AG04449 (cell line): ENCODE data around the gene CKS1B.
A peak's percentile ranks its signal among the peaks of the same experiment; 100 is the strongest.
"Not testable (repeated sequence)": the region's sequence is repeated elsewhere in the genome, so short reads cannot be mapped to it uniquely, and the experiment has no call there.

Source experiments
- CTCF ChIA-PET: fragments of 350-600 bp; formaldehyde crosslinking; extraction: SDS; loops from one replicate; lab custom pipeline; 2021; ENCODE audit warnings: antibody characterized with exemption; lab: Yijun Ruan, JAX
- POLR2A ChIA-PET: fragments of 400-600, 350-600 bp; formaldehyde crosslinking; extraction: SDS; loops from one replicate; lab custom pipeline; 2020; ENCODE audit warnings: antibody characterized with exemption, inconsistent platforms; lab: Yijun Ruan, JAX
- DNase-seq: peaks from one replicate; pipeline ENCODE4 v3.0.0-alpha.2; 2010; ENCODE audit warnings: low read depth, low spot score
- H3K4me3 ChIP-seq: 2 replicates; pipeline ENCODE4 v1.5.1; 2011; ENCODE audit warnings: low read depth, mild to moderate bottlenecking, control low read depth, low read length
- CTCF ChIP-seq: IDR thresholded peaks from one replicate; pipeline ENCODE4 v1.5.1; 2011; ENCODE audit warnings: mild to moderate bottlenecking, moderate library complexity, low read length, control low read depth, inconsistent platforms; ENCODE audit not compliant: insufficient read depth; ENCODE audit errors: missing control alignments

The CKS1B gene

GRCh38 chr1:154982897-154983648, 8.6 kb downstream of the CKS1B start, which contains the start of gene FLAD1:
TSS of gene FLAD1 (plus strand) at chr1:154983344. CDS start at chr1:154983695, 351 bp downstream.
- POLR2A ChIA-PET: interaction anchor here (0.5 to 2.7 kb wide), 8 partner anchors 8 to 24 kb away, joined by 3 to 17 read pairs (median 4); partner anchors contain the start of genes CKS1B, LENEP and SHC1

GRCh38 chr1:154983776-154984466, 9.4 kb downstream of the CKS1B start:
- H3K4me3 ChIP-seq: peak overlapping the region; percentile 84
- DNase-seq: no peak
- ChIA-PET CTCF (interaction anchor here (1.3 to 7.7 kb wide), 4 partner anchors 12 to 61 kb away, joined by 4 to 119 read pairs (median 6); partner anchors contain the start of genes LENEP and PBXIP1), POLR2A (interaction anchor here (0.8 to 2.7 kb wide), 6 partner anchors 7 to 25 kb away, joined by 3 to 17 read pairs (median 5); partner anchors contain the start of genes CKS1B, LENEP and SHC1)
- no peak for TF ChIP-seq CTCF

More at GRCh38 chr1:154982897-154983648, 8.6 kb downstream of the CKS1B start, which contains the start of gene FLAD1:
- CTCF ChIA-PET: interaction anchor here (0.8 to 7.7 kb wide), 7 partner anchors 12 to 68 kb away, joined by 3 to 119 read pairs (median 4); partner anchors contain the start of genes ADAM15, LENEP, PBXIP1 and SHC1
- peak; percentile 98 for DNase-seq
- peak within 1 kb of the TSS; percentile 84 for H3K4me3 ChIP-seq
- TF ChIP-seq CTCF: no peak

DNA sequence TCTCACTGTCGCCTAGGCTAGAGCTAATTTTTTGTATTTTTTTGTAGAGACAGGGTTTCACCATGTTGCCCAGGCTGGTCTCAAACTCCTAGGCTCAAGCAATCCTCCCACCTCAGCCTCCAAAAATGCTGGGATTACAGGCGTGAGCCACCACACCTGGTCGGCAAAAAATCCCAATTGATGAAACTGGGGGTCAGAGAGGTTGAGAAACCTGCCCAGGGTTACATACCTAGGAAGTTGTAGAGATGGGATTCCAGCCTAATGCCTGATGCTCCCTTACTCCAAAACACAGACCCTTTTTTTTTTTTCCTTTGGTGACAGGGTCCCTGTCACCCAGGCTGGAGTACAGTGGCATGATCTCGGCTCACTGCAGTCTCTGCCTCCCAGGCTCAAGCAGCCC, 12.3 kb downstream of the CKS1B start:
- CTCF ChIA-PET: interaction anchor here (1.4 to 7.7 kb wide), 2 partner anchors 10 to 22 kb away, joined by 4 to 119 read pairs; partner anchors contain the start of gene LENEP
- DNase-seq, POLR2A ChIA-PET, H3K4me3 ChIP-seq: not testable (repeated sequence)

DNA sequence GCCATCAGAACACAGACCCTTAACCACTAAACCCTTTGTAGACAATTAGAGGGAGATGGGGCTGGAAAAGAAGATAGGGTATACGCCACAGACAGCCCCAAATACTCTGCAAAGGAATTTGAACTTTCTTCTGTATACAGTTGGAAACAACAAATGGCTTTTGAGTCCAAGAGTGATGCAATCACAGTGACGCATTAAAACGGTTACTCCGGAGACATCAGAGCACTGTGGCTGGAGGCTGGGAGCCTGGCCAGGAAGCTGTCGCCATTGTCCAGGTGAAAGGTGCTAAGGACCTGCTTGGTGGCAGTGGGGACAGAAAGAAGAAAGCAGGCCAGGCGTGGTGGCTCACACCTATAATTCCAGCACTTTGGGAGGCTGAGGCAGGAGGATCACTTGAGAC, 12.8 kb downstream of the CKS1B start:
- CTCF ChIA-PET: interaction anchor here (1.2 to 7.7 kb wide), 5 partner anchors 8 to 98 kb away, joined by 3 to 119 read pairs (median 4); partner anchors contain the start of gene LENEP
- DNase-seq: no peak
- H3K4me3 ChIP-seq: no peak overlapping the region
- POLR2A ChIA-PET: no interaction called here
- TF ChIP-seq CTCF: no peak

GRCh38 chr1:154988058-154988954, 13.8 kb downstream of the CKS1B start:
- ChIA-PET CTCF (interaction anchor here (0.7 to 7.7 kb wide), 5 partner anchors 8 to 97 kb away, joined by 3 to 119 read pairs (median 4); partner anchors contain the start of gene LENEP), POLR2A (interaction anchor here (0.7 kb wide), 1 partner anchor 63 kb away, joined by 3 read pairs; the partner anchor contains the start of gene ADAM15)
- DNase-seq: no peak
- H3K4me3 ChIP-seq: no peak overlapping the region
- no peak for TF ChIP-seq CTCF
